Peyer's patch (tissue), 4 donors: ENCODE data around the gene STRIP1.

ENCODE experiments used
- POLR2A ChIP-seq, 2 donors: fragments of 450-650 bp; IDR thresholded peaks; one replicate each; pipeline ENCODE4 v1.5.1; 2017; ENCODE audit warnings: antibody characterized with exemption in 2 of 2, mild to moderate bottlenecking in 2 of 2, moderate library complexity in 2 of 2
- TF ChIP-seq, protein P1 (sequence below), 6 experiments: fragments of 450-650 bp in 4 of 6; fragments of 200-600 bp in 2 of 6; sonication (generic) in 1 of 6; IDR thresholded peaks; one replicate each; pipeline ENCODE4 v1.5.1; 2017 to 2019; ENCODE audit warnings: antibody characterized with exemption in 6 of 6, mild to moderate bottlenecking in 3 of 6, moderate library complexity in 1 of 6

DNA sequence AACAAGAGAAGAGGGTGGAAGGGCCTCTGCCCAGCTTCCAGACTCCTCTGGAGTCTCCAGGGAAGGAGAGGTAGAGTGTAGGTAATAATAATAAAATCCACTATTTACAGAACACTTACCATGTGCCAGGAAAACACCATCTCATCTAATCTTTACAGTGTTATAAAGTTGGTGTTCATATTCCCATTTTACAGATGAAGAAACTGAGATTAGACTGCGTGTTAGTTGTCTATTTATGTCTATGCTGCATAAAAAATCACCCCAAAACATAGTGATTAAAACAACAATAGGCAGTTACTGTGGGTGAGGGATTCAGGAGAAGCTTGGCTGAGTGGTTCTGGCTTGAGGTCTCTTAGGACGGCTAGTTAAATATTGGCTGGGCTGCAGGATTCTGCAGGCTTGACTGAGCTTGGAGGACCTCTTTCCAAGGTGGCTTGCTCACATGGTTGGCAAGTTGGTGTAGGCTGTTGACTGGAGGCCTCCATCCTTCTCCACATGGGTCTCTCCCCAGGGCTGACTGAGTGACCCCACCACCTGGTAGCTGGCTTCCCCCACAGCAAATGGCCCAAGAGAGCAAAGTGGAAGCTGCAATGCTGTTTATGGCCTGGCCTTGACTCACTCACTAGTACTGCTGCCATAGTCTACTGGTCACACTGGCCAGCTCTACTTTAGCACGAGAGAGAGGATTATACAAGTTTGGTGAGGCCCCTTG lies 42.5 kb downstream of the STRIP1 start:
- no peak for TF ChIP-seq POLR2A (IDR thresholded peaks at IDR 0.05)
- TF ChIP-seq, protein P1, sequence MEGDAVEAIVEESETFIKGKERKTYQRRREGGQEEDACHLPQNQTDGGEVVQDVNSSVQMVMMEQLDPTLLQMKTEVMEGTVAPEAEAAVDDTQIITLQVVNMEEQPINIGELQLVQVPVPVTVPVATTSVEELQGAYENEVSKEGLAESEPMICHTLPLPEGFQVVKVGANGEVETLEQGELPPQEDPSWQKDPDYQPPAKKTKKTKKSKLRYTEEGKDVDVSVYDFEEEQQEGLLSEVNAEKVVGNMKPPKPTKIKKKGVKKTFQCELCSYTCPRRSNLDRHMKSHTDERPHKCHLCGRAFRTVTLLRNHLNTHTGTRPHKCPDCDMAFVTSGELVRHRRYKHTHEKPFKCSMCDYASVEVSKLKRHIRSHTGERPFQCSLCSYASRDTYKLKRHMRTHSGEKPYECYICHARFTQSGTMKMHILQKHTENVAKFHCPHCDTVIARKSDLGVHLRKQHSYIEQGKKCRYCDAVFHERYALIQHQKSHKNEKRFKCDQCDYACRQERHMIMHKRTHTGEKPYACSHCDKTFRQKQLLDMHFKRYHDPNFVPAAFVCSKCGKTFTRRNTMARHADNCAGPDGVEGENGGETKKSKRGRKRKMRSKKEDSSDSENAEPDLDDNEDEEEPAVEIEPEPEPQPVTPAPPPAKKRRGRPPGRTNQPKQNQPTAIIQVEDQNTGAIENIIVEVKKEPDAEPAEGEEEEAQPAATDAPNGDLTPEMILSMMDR (IDR thresholded peaks at IDR 0.05): no peak
